ENCODE measurements around the gene GRIK1.

Gene GRIK1

GRCh38 chr21:29524055-29524454 lies 415.7 kb downstream of the GRIK1 start:
- Histone ChIP-seq H3K27me3 (ENCODE audit: control insufficient read depth, insufficient read depth, low read length) (no peaks in the 10 kb centered on the region), H3K4me3 (ENCODE audit: low read length) (no peak overlapping the region), H3K4me1 (ENCODE audit: control insufficient read depth, insufficient read depth, low read length) (no peaks in the 10 kb centered on the region), H3K9me3 (ENCODE audit: control insufficient read depth, insufficient read depth, low read length) (no peaks in the 10 kb centered on the region), H3K27ac (ENCODE audit: low read length) (no peak overlapping the region), H3K36me3 (ENCODE audit: control insufficient read depth, insufficient read depth, low read length) (no peaks in the 10 kb centered on the region)
- WGBS (ENCODE audit: insufficient coverage, insufficient read length) = no CpG with 5 or more reads among the region's 1 CpG
- no peak for DNase-seq (ENCODE audit: low read depth, low spot score)

GRCh38 chr21:29523646-29524045 lies 416.1 kb downstream of the GRIK1 start:
- Histone ChIP-seq H3K9me3 (ENCODE audit: control insufficient read depth, insufficient read depth, low read length) (no peaks in the 10 kb centered on the region), H3K4me3 (ENCODE audit: low read length) (no peak overlapping the region), H3K4me1 (ENCODE audit: control insufficient read depth, insufficient read depth, low read length) (no peaks in the 10 kb centered on the region), H3K27ac (ENCODE audit: low read length) (no peak overlapping the region), H3K27me3 (ENCODE audit: control insufficient read depth, insufficient read depth, low read length) (no peaks in the 10 kb centered on the region), H3K36me3 (ENCODE audit: control insufficient read depth, insufficient read depth, low read length) (no peaks in the 10 kb centered on the region)
- no CpG with 5 or more reads among the region's 1 CpG for WGBS (ENCODE audit: insufficient coverage, insufficient read length)
- DNase-seq (ENCODE audit: low read depth, low spot score) = no peak

GRCh38 chr21:29521872-29522271 lies 417.9 kb downstream of the GRIK1 start:
- no peak for DNase-seq (ENCODE audit: low read depth, low spot score)
- Histone ChIP-seq H3K9me3 (ENCODE audit: control insufficient read depth, insufficient read depth, low read length) (no peaks in the 10 kb centered on the region), H3K4me1 (ENCODE audit: control insufficient read depth, insufficient read depth, low read length) (no peaks in the 10 kb centered on the region), H3K27ac (ENCODE audit: low read length) (no peak overlapping the region), H3K27me3 (ENCODE audit: control insufficient read depth, insufficient read depth, low read length) (no peaks in the 10 kb centered on the region), H3K4me3 (ENCODE audit: low read length) (no peak overlapping the region), H3K36me3 (ENCODE audit: control insufficient read depth, insufficient read depth, low read length) (no peaks in the 10 kb centered on the region)
- no CpG with 5 or more reads among the region's 1 CpG for WGBS (ENCODE audit: insufficient coverage, insufficient read length)

DNA sequence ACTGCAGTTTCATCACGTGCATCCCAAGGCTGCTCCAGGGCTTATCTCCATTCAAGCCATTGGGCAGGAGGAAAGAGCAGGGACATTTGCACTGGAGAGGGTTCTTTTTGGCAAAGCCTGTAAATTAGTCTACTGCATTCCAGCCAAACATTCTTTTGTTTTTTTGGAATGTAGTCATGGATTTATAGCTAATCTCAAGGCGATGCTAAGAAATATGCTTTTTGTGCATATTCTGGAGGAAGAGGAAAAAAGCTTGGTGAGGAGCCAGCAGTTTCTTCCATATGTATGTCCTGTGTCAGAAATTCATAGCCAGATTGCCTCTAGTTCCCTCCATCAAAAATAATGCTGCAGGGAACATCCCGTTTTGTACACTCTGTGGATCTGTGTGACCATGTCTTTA lies 419.6 kb downstream of the GRIK1 start:
- DNase-seq (ENCODE audit: low read depth, low spot score) = no peak
- no peak overlapping the region for H3K4me3 ChIP-seq (ENCODE audit: low read length)
- H3K4me1 ChIP-seq (ENCODE audit: control insufficient read depth, insufficient read depth, low read length) = no peaks in the 10 kb centered on the region
- no peaks in the 10 kb centered on the region for H3K9me3 ChIP-seq (ENCODE audit: control insufficient read depth, insufficient read depth, low read length)
- H3K36me3 ChIP-seq (ENCODE audit: control insufficient read depth, insufficient read depth, low read length) = no peaks in the 10 kb centered on the region
- no peak overlapping the region for H3K27ac ChIP-seq (ENCODE audit: low read length)
- WGBS (ENCODE audit: insufficient coverage, insufficient read length) = no CpG with 5 or more reads among the region's 3 CpGs
- H3K27me3 ChIP-seq (ENCODE audit: control insufficient read depth, insufficient read depth, low read length) = no peaks in the 10 kb centered on the region

GRCh38 chr21:29514652-29515247 lies 425.0 kb downstream of the GRIK1 start:
- H3K36me3 ChIP-seq (ENCODE audit: control insufficient read depth, insufficient read depth, low read length) = no peaks in the 10 kb centered on the region
- no peak overlapping the region for H3K4me3 ChIP-seq (ENCODE audit: low read length)
- no CpG with 5 or more reads among the region's 2 CpGs for WGBS (ENCODE audit: insufficient coverage, insufficient read length)
- H3K27ac ChIP-seq (ENCODE audit: low read length) = no peak overlapping the region
- H3K27me3 ChIP-seq (ENCODE audit: control insufficient read depth, insufficient read depth, low read length) = no peaks in the 10 kb centered on the region
- H3K9me3 ChIP-seq (ENCODE audit: control insufficient read depth, insufficient read depth, low read length) = no peaks in the 10 kb centered on the region
- DNase-seq (ENCODE audit: low read depth, low spot score) = no peak
- no peaks in the 10 kb centered on the region for H3K4me1 ChIP-seq (ENCODE audit: control insufficient read depth, insufficient read depth, low read length)

- H3K27me3 ChIP-seq (ENCODE audit: control insufficient read depth, insufficient read depth, low read length) = no peaks in the 10 kb centered on the region
- WGBS (ENCODE audit: insufficient coverage, insufficient read length) = no CpG with 5 or more reads among the region's 1 CpG
- H3K4me3 ChIP-seq (ENCODE audit: low read length) = no peak overlapping the region
- DNase-seq (ENCODE audit: low read depth, low spot score) = no peak
- H3K9me3 ChIP-seq (ENCODE audit: control insufficient read depth, insufficient read depth, low read length) = no peaks in the 10 kb centered on the region
- no peak overlapping the region for H3K27ac ChIP-seq (ENCODE audit: low read length)
- no peaks in the 10 kb centered on the region for H3K4me1 ChIP-seq (ENCODE audit: control insufficient read depth, insufficient read depth, low read length)
- no peaks in the 10 kb centered on the region for H3K36me3 ChIP-seq (ENCODE audit: control insufficient read depth, insufficient read depth, low read length)
These were observed 426.3 kb downstream of the GRIK1 start for GRCh38 chr21:29513535-29513934.

GRCh38 chr21:29511096-29511495 lies 428.7 kb downstream of the GRIK1 start:
- no peak overlapping the region for H3K27ac ChIP-seq (ENCODE audit: low read length)
- H3K27me3 ChIP-seq (ENCODE audit: control insufficient read depth, insufficient read depth, low read length) = no peaks in the 10 kb centered on the region
- no peaks in the 10 kb centered on the region for H3K36me3 ChIP-seq (ENCODE audit: control insufficient read depth, insufficient read depth, low read length)
- H3K4me3 ChIP-seq (ENCODE audit: low read length) = no peak overlapping the region
- no peaks in the 10 kb centered on the region for H3K9me3 ChIP-seq (ENCODE audit: control insufficient read depth, insufficient read depth, low read length)
- DNase-seq (ENCODE audit: low read depth, low spot score) = no peak
- no CpG with 5 or more reads among the region's 4 CpGs for WGBS (ENCODE audit: insufficient coverage, insufficient read length)
- H3K4me1 ChIP-seq (ENCODE audit: control insufficient read depth, insufficient read depth, low read length) = no peaks in the 10 kb centered on the region

DNA sequence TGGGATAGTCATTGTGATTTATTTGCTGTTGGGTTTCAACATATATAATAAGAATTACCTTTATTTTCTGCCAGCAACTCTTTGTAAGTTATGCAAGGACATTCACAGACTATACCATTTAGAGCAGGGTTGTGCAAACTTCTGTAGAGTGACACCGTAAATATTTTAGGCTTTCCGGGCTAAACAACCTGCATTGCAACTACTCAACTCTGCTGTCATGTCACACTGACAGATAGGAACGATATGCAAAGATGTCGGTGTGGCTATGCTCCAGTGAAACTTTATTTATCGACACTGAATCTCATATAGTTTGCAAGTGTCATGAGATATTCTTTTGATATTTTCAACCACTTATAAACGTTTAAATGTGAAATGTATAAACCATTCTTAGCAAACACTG lies 430.7 kb downstream of the GRIK1 start:
- no peak overlapping the region for H3K27ac ChIP-seq (ENCODE audit: low read length)
- WGBS (ENCODE audit: insufficient coverage, insufficient read length) = no CpG with 5 or more reads among the region's 6 CpGs
- no peaks in the 10 kb centered on the region for H3K9me3 ChIP-seq (ENCODE audit: control insufficient read depth, insufficient read depth, low read length)
- DNase-seq (ENCODE audit: low read depth, low spot score) = no peak
- H3K27me3 ChIP-seq (ENCODE audit: control insufficient read depth, insufficient read depth, low read length) = no peaks in the 10 kb centered on the region
- no peaks in the 10 kb centered on the region for H3K36me3 ChIP-seq (ENCODE audit: control insufficient read depth, insufficient read depth, low read length)
- no peaks in the 10 kb centered on the region for H3K4me1 ChIP-seq (ENCODE audit: control insufficient read depth, insufficient read depth, low read length)
- H3K4me3 ChIP-seq (ENCODE audit: low read length) = no peak overlapping the region

DNA sequence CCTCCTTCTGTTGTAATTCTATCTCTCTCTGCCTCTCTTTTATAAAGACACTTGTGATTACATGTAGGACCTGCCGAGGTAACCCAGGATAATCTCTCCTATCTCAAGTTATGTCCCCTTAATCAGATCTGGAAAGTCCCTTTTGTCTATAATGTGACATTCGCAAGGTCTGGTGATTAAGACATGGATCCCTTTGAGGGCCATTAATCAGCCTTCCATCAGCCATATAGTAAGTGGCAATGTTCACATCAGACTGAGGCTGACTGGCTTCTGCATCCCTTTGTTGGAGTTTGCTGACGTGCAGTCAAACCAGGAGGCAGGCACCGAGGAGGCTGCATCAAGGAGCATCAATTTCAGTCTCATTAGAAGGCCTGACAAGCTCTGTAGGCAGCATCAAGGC lies 431.5 kb downstream of the GRIK1 start:
- Histone ChIP-seq H3K27me3 (ENCODE audit: control insufficient read depth, insufficient read depth, low read length) (no peaks in the 10 kb centered on the region), H3K4me1 (ENCODE audit: control insufficient read depth, insufficient read depth, low read length) (no peaks in the 10 kb centered on the region), H3K27ac (ENCODE audit: low read length) (no peak overlapping the region), H3K4me3 (ENCODE audit: low read length) (no peak overlapping the region), H3K36me3 (ENCODE audit: control insufficient read depth, insufficient read depth, low read length) (no peaks in the 10 kb centered on the region), H3K9me3 (ENCODE audit: control insufficient read depth, insufficient read depth, low read length) (no peaks in the 10 kb centered on the region)
- DNase-seq (ENCODE audit: low read depth, low spot score) = no peak
- WGBS (ENCODE audit: insufficient coverage, insufficient read length) = no CpG with 5 or more reads among the region's 4 CpGs

- no peaks in the 10 kb centered on the region for H3K27me3 ChIP-seq (ENCODE audit: control insufficient read depth, insufficient read depth, low read length)
- H3K9me3 ChIP-seq (ENCODE audit: control insufficient read depth, insufficient read depth, low read length) = no peaks in the 10 kb centered on the region
- no CpG with 5 or more reads among the region's 3 CpGs for WGBS (ENCODE audit: insufficient coverage, insufficient read length)
- H3K36me3 ChIP-seq (ENCODE audit: control insufficient read depth, insufficient read depth, low read length) = no peaks in the 10 kb centered on the region
- H3K4me1 ChIP-seq (ENCODE audit: control insufficient read depth, insufficient read depth, low read length) = no peaks in the 10 kb centered on the region
- no peak overlapping the region for H3K4me3 ChIP-seq (ENCODE audit: low read length)
- H3K27ac ChIP-seq (ENCODE audit: low read length) = no peak overlapping the region
- no peak for DNase-seq (ENCODE audit: low read depth, low spot score)
These were observed 432.8 kb downstream of the GRIK1 start for GRCh38 chr21:29506947-29507346.

- WGBS (ENCODE audit: insufficient coverage, insufficient read length) = no CpG with 5 or more reads among the region's 6 CpGs
- no peak overlapping the region for H3K27ac ChIP-seq (ENCODE audit: low read length)
- no peaks in the 10 kb centered on the region for H3K9me3 ChIP-seq (ENCODE audit: control insufficient read depth, insufficient read depth, low read length)
- H3K4me3 ChIP-seq (ENCODE audit: low read length) = no peak overlapping the region
- no peak for DNase-seq (ENCODE audit: low read depth, low spot score)
- no peaks in the 10 kb centered on the region for H3K27me3 ChIP-seq (ENCODE audit: control insufficient read depth, insufficient read depth, low read length)
- no peaks in the 10 kb centered on the region for H3K4me1 ChIP-seq (ENCODE audit: control insufficient read depth, insufficient read depth, low read length)
- H3K36me3 ChIP-seq (ENCODE audit: control insufficient read depth, insufficient read depth, low read length) = no peaks in the 10 kb centered on the region
These were observed 433.6 kb downstream of the GRIK1 start for GRCh38 chr21:29506214-29506613.
